CD4-positive, alpha-beta T cell treated with Interleukin-6 for 4 hours (primary cell): Measurements from ENCODE around the gene SLIT1.

Experiments used
- DNase-seq: peaks from one replicate; pipeline ENCODE4 v3.0.0-alpha.2; 2020; ENCODE audit warnings: mixed read lengths

SLIT1 gene

GRCh38 chr10:97060441-97061084, 125.2 kb downstream of the SLIT1 start:
- no peak for DNase-seq

- DNase-seq, result no peak
Measured at GRCh38 chr10:97059872-97060205, 125.9 kb downstream of the SLIT1 start.

GRCh38 chr10:97059006-97059871, 126.5 kb downstream of the SLIT1 start:
- DNase-seq, result no peak

GRCh38 chr10:97058521-97058920, 127.2 kb downstream of the SLIT1 start:
- DNase-seq, result no peak

- DNase-seq, result no peak
Measured at GRCh38 chr10:97057491-97058235, 128.1 kb downstream of the SLIT1 start.

GRCh38 chr10:97056003-97056630, 129.6 kb downstream of the SLIT1 start:
- DNase-seq, result no peak

- no peak for DNase-seq
Measured at GRCh38 chr10:97053276-97053675, 132.5 kb downstream of the SLIT1 start.

- DNase-seq, result no peak
Measured at GRCh38 chr10:97050956-97051496, 134.7 kb downstream of the SLIT1 start.

- DNase-seq, result no peak
Measured at GRCh38 chr10:97050205-97050745, 135.5 kb downstream of the SLIT1 start.

- DNase-seq, result no peak
Measured at GRCh38 chr10:97049670-97050069, 136.1 kb downstream of the SLIT1 start.

- DNase-seq, result no peak
Measured at GRCh38 chr10:97048649-97049427, 136.9 kb downstream of the SLIT1 start.

- no peak for DNase-seq
Measured at GRCh38 chr10:97047788-97048187, 138.0 kb downstream of the SLIT1 start.

GRCh38 chr10:97047083-97047736, 138.5 kb downstream of the SLIT1 start:
- DNase-seq, result no peak

GRCh38 chr10:97046456-97047082, 139.2 kb downstream of the SLIT1 start:
- DNase-seq, result no peak

GRCh38 chr10:97043563-97043855, 142.2 kb downstream of the SLIT1 start:
- no peak for DNase-seq

- no peak for DNase-seq
Measured at GRCh38 chr10:97042716-97043562, 142.8 kb downstream of the SLIT1 start.

GRCh38 chr10:97042081-97042480, 143.7 kb downstream of the SLIT1 start:
- no peak for DNase-seq

GRCh38 chr10:97040706-97041105, 145.1 kb downstream of the SLIT1 start:
- no peak for DNase-seq

- DNase-seq, result no peak
Measured at GRCh38 chr10:97040248-97040584, 145.5 kb downstream of the SLIT1 start.
